ENCODE measurements around the gene TRAM2. TPM values are rescaled to one million over a fixed set of nuclear protein-coding genes. Genes with fewer than 3 reads are reported as not detected.

Gene TRAM2
- total and polyA plus RNA-seq, 2 of the 13 experiments (the other 11 are each of a cell fraction or from before 2014, with no cell fraction given): 49.1 to 72.5 TPM

DNA sequence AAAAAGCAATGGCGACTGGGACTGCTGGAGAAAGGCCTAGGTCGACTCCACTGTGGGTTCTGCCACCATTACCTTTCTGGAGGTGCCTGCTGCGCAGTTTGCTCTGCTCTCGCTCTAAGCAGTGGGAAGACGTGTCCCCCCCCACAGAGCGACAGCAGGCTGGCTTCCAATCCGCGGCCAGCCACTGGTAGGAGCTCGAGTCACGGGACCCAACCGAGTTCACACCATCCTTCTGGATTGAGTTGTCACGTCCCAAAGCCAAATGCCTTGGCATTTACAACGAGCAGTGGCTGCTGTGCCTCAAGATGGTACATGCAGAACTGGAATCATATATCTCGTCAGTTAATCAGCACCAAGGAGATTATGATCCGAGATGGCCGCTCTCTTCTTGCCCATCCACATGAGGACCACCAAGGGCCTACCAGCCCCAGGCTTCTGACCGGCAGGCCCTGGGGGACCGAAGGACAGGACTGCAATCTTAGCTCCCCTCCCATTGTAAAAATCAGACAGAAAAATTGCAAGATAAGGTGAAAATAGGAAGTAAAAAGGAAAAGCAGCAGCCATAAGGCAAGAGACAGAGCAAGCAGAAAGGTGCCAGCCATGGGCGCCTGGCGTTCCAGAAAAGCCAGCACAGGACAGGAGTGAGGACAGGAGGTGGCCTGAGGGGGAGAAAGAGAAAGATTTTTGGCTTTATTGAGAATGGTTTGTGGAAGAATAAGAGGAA, 74.4 kb downstream of the TRAM2 start:
- FAIRE-seq (no peak), DNase-seq (ENCODE audit: low spot score) (no peak), ATAC-seq (no peak)
- Histone ChIP-seq H3K4me1 (ENCODE audit: insufficient read depth, low read length) (peaks cover 30% of the 10 kb centered on the region), H3K27ac (ENCODE audit: extremely low read length, insufficient read depth, low read length) (no peak overlapping the region), H3K9ac (ENCODE audit: insufficient read depth, low read depth, low read length) (no peak overlapping the region), H3K36me3 (replicated peaks in 1 of 2; ENCODE audit: control insufficient read depth in 1 of 2, insufficient read depth in 2 of 2, low read length in 2 of 2) (peaks cover 24 to 58% of the 10 kb centered on the region in 2 experiments), H3K27me3 (ENCODE audit: control insufficient read depth in 1 of 2, insufficient read depth in 2 of 2, low read length in 2 of 2) (no peaks in the 10 kb centered on the region), H3K79me2 (ENCODE audit: insufficient read depth, low read length) (no peaks in the 10 kb centered on the region), H3K4me2 (ENCODE audit: low read depth, low read length) (no peak overlapping the region), H3K4me3 (replicated peaks in 1 of 3; ENCODE audit: insufficient read depth in 1 of 3, low read depth in 2 of 3, low read length in 3 of 3) (no peak overlapping the region), H3K9me3 (ENCODE audit: low read length) (no peaks in the 10 kb centered on the region), H2AFZ (ENCODE audit: low read length) (no peak overlapping the region), H4K20me1 (ENCODE audit: insufficient read depth, low read length) (no peaks in the 10 kb centered on the region)
- WGBS (ENCODE audit: low lambda C conversion rate): 88% methylated on average over 20 of the region's 20 CpGs
- CTCF ChIA-PET (ENCODE audit: low intra/inter-chr PET ratio, low total read pairs): no interaction called here
- intact Hi-C loops (cut with micrococcal nuclease; ENCODE audit: unreplicated experiment): loop anchor here (5.0 kb wide), 2 partner anchors 70 to 80 kb away; partner anchors contain the start of gene EFHC1
- POLR2A ChIA-PET: no interaction called here
- BruUV-seq (replicated peaks): no TSS peak
- in situ Hi-C loops (cut with HindIII; ENCODE audit: extremely low pct_ligation_motif_present, low pct_unique_long_range_greater_than_20kb): no loop called here
- peak; percentile 31 to 58 for TF ChIP-seq MAFK (conservative IDR thresholded peaks at IDR 0.05 in 1 of 2, IDR thresholded peaks at IDR 0.05 in 1 of 2; ENCODE audit: low read length in 2 of 2)
- TF ChIP-seq, protein P1, sequence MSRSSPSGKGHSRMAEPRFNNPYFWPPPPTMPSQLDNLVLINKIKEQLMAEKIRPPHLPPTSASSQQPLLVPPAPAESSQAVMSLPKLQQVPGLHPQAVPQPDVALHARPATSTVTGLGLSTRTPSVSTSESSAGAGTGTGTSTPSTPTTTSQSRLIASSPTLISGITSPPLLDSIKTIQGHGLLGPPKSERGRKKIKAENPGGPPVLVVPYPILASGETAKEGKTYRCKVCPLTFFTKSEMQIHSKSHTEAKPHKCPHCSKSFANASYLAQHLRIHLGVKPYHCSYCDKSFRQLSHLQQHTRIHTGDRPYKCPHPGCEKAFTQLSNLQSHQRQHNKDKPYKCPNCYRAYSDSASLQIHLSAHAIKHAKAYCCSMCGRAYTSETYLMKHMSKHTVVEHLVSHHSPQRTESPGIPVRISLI (CRISPR knock-in tag; IDR thresholded peaks at IDR 0.05; ENCODE audit: borderline replicate concordance): no peak
- 0 out of 2 replicates have a peak, but pooled peaks have one; percentile 37 for TF ChIP-seq PAF1 (CRISPR knock-in tag; IDR thresholded peaks at IDR 0.05)
- no peak for TF ChIP-seq KDM5B (CRISPR knock-in tag; IDR thresholded peaks at IDR 0.05; ENCODE audit: borderline replicate concordance)
- TF ChIP-seq TEAD3 (CRISPR knock-in tag; optimal IDR thresholded peaks at IDR 0.05; ENCODE audit: borderline replicate concordance): no peak
- TF ChIP-seq, protein P2, sequence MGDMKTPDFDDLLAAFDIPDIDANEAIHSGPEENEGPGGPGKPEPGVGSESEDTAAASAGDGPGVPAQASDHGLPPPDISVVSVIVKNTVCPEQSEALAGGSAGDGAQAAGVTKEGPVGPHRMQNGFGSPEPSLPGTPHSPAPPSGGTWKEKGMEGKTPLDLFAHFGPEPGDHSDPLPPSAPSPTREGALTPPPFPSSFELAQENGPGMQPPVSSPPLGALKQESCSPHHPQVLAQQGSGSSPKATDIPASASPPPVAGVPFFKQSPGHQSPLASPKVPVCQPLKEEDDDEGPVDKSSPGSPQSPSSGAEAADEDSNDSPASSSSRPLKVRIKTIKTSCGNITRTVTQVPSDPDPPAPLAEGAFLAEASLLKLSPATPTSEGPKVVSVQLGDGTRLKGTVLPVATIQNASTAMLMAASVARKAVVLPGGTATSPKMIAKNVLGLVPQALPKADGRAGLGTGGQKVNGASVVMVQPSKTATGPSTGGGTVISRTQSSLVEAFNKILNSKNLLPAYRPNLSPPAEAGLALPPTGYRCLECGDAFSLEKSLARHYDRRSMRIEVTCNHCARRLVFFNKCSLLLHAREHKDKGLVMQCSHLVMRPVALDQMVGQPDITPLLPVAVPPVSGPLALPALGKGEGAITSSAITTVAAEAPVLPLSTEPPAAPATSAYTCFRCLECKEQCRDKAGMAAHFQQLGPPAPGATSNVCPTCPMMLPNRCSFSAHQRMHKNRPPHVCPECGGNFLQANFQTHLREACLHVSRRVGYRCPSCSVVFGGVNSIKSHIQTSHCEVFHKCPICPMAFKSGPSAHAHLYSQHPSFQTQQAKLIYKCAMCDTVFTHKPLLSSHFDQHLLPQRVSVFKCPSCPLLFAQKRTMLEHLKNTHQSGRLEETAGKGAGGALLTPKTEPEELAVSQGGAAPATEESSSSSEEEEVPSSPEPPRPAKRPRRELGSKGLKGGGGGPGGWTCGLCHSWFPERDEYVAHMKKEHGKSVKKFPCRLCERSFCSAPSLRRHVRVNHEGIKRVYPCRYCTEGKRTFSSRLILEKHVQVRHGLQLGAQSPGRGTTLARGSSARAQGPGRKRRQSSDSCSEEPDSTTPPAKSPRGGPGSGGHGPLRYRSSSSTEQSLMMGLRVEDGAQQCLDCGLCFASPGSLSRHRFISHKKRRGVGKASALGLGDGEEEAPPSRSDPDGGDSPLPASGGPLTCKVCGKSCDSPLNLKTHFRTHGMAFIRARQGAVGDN (CRISPR knock-in tag; IDR thresholded peaks at IDR 0.05): peak; percentile 18; the same call in 1 of the 2 replicates
- TF ChIP-seq ZNF563 (CRISPR knock-in tag; IDR thresholded peaks at IDR 0.05): no peak
- TF ChIP-seq, protein P3, sequence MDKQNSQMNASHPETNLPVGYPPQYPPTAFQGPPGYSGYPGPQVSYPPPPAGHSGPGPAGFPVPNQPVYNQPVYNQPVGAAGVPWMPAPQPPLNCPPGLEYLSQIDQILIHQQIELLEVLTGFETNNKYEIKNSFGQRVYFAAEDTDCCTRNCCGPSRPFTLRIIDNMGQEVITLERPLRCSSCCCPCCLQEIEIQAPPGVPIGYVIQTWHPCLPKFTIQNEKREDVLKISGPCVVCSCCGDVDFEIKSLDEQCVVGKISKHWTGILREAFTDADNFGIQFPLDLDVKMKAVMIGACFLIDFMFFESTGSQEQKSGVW (CRISPR knock-in tag; IDR thresholded peaks at IDR 0.05; ENCODE audit: borderline replicate concordance): no peak
- peak; percentile 2 for TF ChIP-seq RBM22 (optimal IDR thresholded peaks at IDR 0.05; ENCODE audit: low read length)

All from HepG2 (cell line).